Ovary (tissue), 9 donors: ENCODE measurements around the gene AFAP1. TPM values are rescaled to one million over a fixed set of nuclear protein-coding genes. Genes with fewer than 3 reads are reported as not detected.

Source experiments
- DNase-seq, 5 donors: peaks; one replicate each; pipeline ENCODE4 v3.0.0-alpha.2; 2019 to 2020
- H3K27ac ChIP-seq, 2 donors: fragments of 200-600 bp; one replicate each; pipeline versions ENCODE4 v1.5.1 to v1.8.0; 2019 to 2022
- H3K27me3 ChIP-seq: fragments of 200-600 bp; one replicate; pipeline ENCODE4 v1.8.0; 2022
- H3K36me3 ChIP-seq: fragments of 200-600 bp; sonication (generic); one replicate; pipeline ENCODE4 v1.5.1; 2019
- H3K4me1 ChIP-seq: one replicate; pipeline ENCODE4 v1.8.1; 2013; ENCODE audit warnings: mild to moderate bottlenecking, moderate library complexity; ENCODE audit not compliant: insufficient read depth
- H3K4me3 ChIP-seq: fragments of 200-600 bp; sonication (generic); one replicate; pipeline ENCODE4 v1.5.1; 2017
- H3K9me3 ChIP-seq, 2 donors: fragments of 200-600 bp in 1 of 2; sonication (generic) in 1 of 2; one replicate each; pipeline versions ENCODE4 v1.5.1 to v1.8.1; 2013 to 2019; ENCODE audit warnings: mild to moderate bottlenecking in 1 of 2, moderate library complexity in 1 of 2
- CTCF ChIP-seq, 3 donors: fragments of 450-650 bp in 2 of 3; fragments of 200-600 bp in 1 of 3; IDR thresholded peaks; one replicate each; pipeline versions ENCODE4 v1.5.1 to v1.8.0; 2016 to 2022; ENCODE audit warnings: antibody characterized with exemption in 3 of 3, mild to moderate bottlenecking in 1 of 3
- EP300 ChIP-seq: sonication (generic); formaldehyde crosslinking; IDR thresholded peaks from one replicate; pipeline ENCODE4 v1.6.1; 2017; ENCODE audit warnings: antibody characterized with exemption
- POLR2A ChIP-seq: fragments of 450-650 bp; IDR thresholded peaks from one replicate; pipeline ENCODE4 v1.6.1; 2017; ENCODE audit warnings: antibody characterized with exemption, mild to moderate bottlenecking, moderate library complexity
- WGBS, 3 donors: extraction: QIAGEN DNeasy Blood & Tissue Kit in 1 of 3; methylation state at CpG; one replicate each; pipeline versions ENCODE4 v1.1.5 to v1.1.7; 2013 to 2017; 5-methylcytosine and 5-hydroxymethylcytosine counted together
- intact Hi-C, 4 donors: fragments of 100-400 bp; cut with DNase I; formaldehyde crosslinking; loops; one replicate each; pipeline versions ENCODE4 v1.11.0 to v1.15.1; 2022 to 2023
- polyA plus RNA-seq, 2 donors: library from polyadenylated mRNA; stranded (reverse); fragments of 200-250 nt in 1 of 2; fragments of 350-450 nt in 1 of 2; fragmentation: Illumina TruSeq in 1 of 2; extraction: RNeasy Lipid Tissue Mini Kit (QIAGEN cat#74804) in 1 of 2; gene quantifications; one replicate each; pipeline ENCODE4 v1.2.3, GENCODE V29; 2013 to 2014
- total RNA-seq, 7 donors: library from RNA; depleted of rRNA in 2 of 7; stranded (reverse); fragments of >200 nt in 2 of 7; fragmentation: NEBNext Ultra II Directional in 3 of 7; extraction: Animal tissue kit (Norgen Biotek cat#: 25700) in 3 of 7; gene quantifications; one replicate each; pipeline versions ENCODE4 v1.1.0 to v1.2.4, GENCODE V29; 2016 to 2023
- donor health status: DM: no; HTN: no; CAD: no; lungs with moderate emphysema.
- donor health status: DM: no; HTN: no; CAD: no.
- donor health status: Bipolar disorder and iron deficiency.
- donor health status: DM: yes; HTN: yes; CAD: no.
- donor health status: DM: no; HTN: no; CAD: no.
- donor health status: DM: yes; HTN: yes; CAD: no.

Gene AFAP1
- total and polyA plus RNA-seq, 9 donors = 8.6 to 42.3 (median 23.0) TPM

GRCh38 chr4:7768736-7769135, 170.9 kb downstream of the AFAP1 start:
- H3K9me3 ChIP-seq = no peaks in the 10 kb centered on the region
- 84 to 86% (median 85%) methylated on average over 16 of the region's 16 CpGs for WGBS, 3 donors
- no peak overlapping the region for H3K4me3 ChIP-seq
- H3K27me3 ChIP-seq = no peaks in the 10 kb centered on the region
- no peak for TF ChIP-seq CTCF (IDR thresholded peaks at IDR 0.05)
- TF ChIP-seq POLR2A = no peak
- no peak for TF ChIP-seq EP300
- peaks cover 3% of the 10 kb centered on the region for H3K4me1 ChIP-seq
- intact Hi-C loops = loop anchor here in 2 of 4 donors (2.0 to 5.0 kb wide), 2 partner anchors 18 to 34 kb away; no protein-coding TSS in a partner anchor
- DNase-seq = peak in 1 of 5 donors; percentile 29
- H3K27ac ChIP-seq = no peak overlapping the region
- no peaks in the 10 kb centered on the region for H3K36me3 ChIP-seq

- Histone ChIP-seq H3K4me1 (peaks cover 3% of the 10 kb centered on the region), H3K27ac (no peak overlapping the region), H3K9me3 (no peaks in the 10 kb centered on the region), H3K36me3 (no peaks in the 10 kb centered on the region), H3K27me3 (no peaks in the 10 kb centered on the region), H3K4me3 (no peak overlapping the region)
- no peak for DNase-seq
- intact Hi-C loops = loop anchor here in 2 of 4 donors (2.0 to 5.0 kb wide), 2 partner anchors 17 to 34 kb away; no protein-coding TSS in a partner anchor
- 82 to 87% (median 87%) methylated on average over 13 of the region's 13 CpGs for WGBS, 3 donors
- TF ChIP-seq CTCF (IDR thresholded peaks at IDR 0.05) (no peak), EP300 (no peak), POLR2A (no peak)
Measured at GRCh38 chr4:7767966-7768365, 171.7 kb downstream of the AFAP1 start.

GRCh38 chr4:7767526-7767925, 172.1 kb downstream of the AFAP1 start:
- no peaks in the 10 kb centered on the region for H3K36me3 ChIP-seq
- intact Hi-C loops = loop anchor here in 1 of 4 donors (5.0 kb wide), 1 partner anchor 35 kb away; no protein-coding TSS in a partner anchor
- WGBS, 3 donors = 68 to 87% (median 84%) methylated on average over 9 of the region's 9 CpGs
- no peak overlapping the region for H3K4me3 ChIP-seq
- peak in 1 of 5 donors; percentile 9 for DNase-seq
- no peak for TF ChIP-seq EP300
- no peak for TF ChIP-seq CTCF (IDR thresholded peaks at IDR 0.05)
- TF ChIP-seq POLR2A = no peak
- no peaks in the 10 kb centered on the region for H3K27me3 ChIP-seq
- peaks cover 1% of the 10 kb centered on the region for H3K4me1 ChIP-seq
- H3K9me3 ChIP-seq = no peaks in the 10 kb centered on the region
- H3K27ac ChIP-seq = no peak overlapping the region

- no peaks in the 10 kb centered on the region for H3K36me3 ChIP-seq
- intact Hi-C loops = loop anchor here in 1 of 4 donors (5.0 kb wide), 1 partner anchor 35 kb away; no protein-coding TSS in a partner anchor
- no peak for TF ChIP-seq EP300
- no peak for TF ChIP-seq CTCF (IDR thresholded peaks at IDR 0.05)
- no peak for TF ChIP-seq POLR2A
Measured at GRCh38 chr4:7766661-7767345, 172.9 kb downstream of the AFAP1 start.

More at GRCh38 chr4:7766661-7767345, 172.9 kb downstream of the AFAP1 start:
- peak in 1 of 5 donors; percentile 25 for DNase-seq
- Histone ChIP-seq H3K4me1 (no peaks in the 10 kb centered on the region), H3K4me3 (no peak overlapping the region), H3K27ac (no peak overlapping the region), H3K9me3 (no peaks in the 10 kb centered on the region), H3K27me3 (no peaks in the 10 kb centered on the region)
- 88 to 92% (median 90%) methylated on average over 23 of the region's 23 CpGs for WGBS, 3 donors
